RKO (cell line): ENCODE data around the gene GGTA1.
A peak's percentile ranks its signal among the peaks of the same experiment; 100 is the strongest.
"Not testable (repeated sequence)": the region's sequence is repeated elsewhere in the genome, so short reads cannot be mapped to it uniquely, and the experiment has no call there.

Source experiments
- DNase-seq: peaks from one replicate; pipeline ENCODE4 v3.0.0-alpha.2; 2016; ENCODE audit warnings: low spot score

The GGTA1 gene

GRCh38 chr9:121499427-121500164, at the start of gene GGTA1:
Gene GGTA1, minus strand, starts transcription at chr9:121499844. Its CDS starts 31,922 bp downstream, at chr9:121467922.
- DNase-seq = peak; percentile 69

GRCh38 chr9:121548666-121549065, 49.0 kb upstream of the GGTA1 start:
- no peak for DNase-seq

- peak; percentile 96 for DNase-seq
These were observed 46.3 kb upstream of the GGTA1 start for GRCh38 chr9:121545875-121546423.

- DNase-seq = no peak
These were observed 45.7 kb upstream of the GGTA1 start for GRCh38 chr9:121545150-121545874.

GRCh38 chr9:121542025-121542424, 42.4 kb upstream of the GGTA1 start:
- DNase-seq = no peak

GRCh38 chr9:121541256-121541655, 41.6 kb upstream of the GGTA1 start:
- DNase-seq = no peak

GRCh38 chr9:121538221-121538620, 38.6 kb upstream of the GGTA1 start:
- no peak for DNase-seq

GRCh38 chr9:121537283-121537682, 37.6 kb upstream of the GGTA1 start:
- DNase-seq = no peak

GRCh38 chr9:121532881-121533280, 33.2 kb upstream of the GGTA1 start:
- no peak for DNase-seq

GRCh38 chr9:121529237-121529987, 29.8 kb upstream of the GGTA1 start:
- DNase-seq = peak; percentile 61

- no peak for DNase-seq
These were observed 29.0 kb upstream of the GGTA1 start for GRCh38 chr9:121528642-121529041.

GRCh38 chr9:121527371-121527770, 27.7 kb upstream of the GGTA1 start:
- no peak for DNase-seq

GRCh38 chr9:121519688-121520087, 20.0 kb upstream of the GGTA1 start:
- not testable (repeated sequence) for DNase-seq

- no peak for DNase-seq
These were observed 19.0 kb upstream of the GGTA1 start for GRCh38 chr9:121518634-121519033.

GRCh38 chr9:121513166-121513565, 13.5 kb upstream of the GGTA1 start:
- DNase-seq = not testable (repeated sequence)

GRCh38 chr9:121510766-121511550, 11.3 kb upstream of the GGTA1 start:
- no peak for DNase-seq

GRCh38 chr9:121509180-121509579, 9.5 kb upstream of the GGTA1 start:
- DNase-seq = no peak

- no peak for DNase-seq
These were observed 8.8 kb upstream of the GGTA1 start for GRCh38 chr9:121508415-121508814.

GRCh38 chr9:121505903-121506735, 6.5 kb upstream of the GGTA1 start:
- no peak for DNase-seq

GRCh38 chr9:121503444-121503843, 3.8 kb upstream of the GGTA1 start:
- no peak for DNase-seq

- no peak for DNase-seq
These were observed 478 bp upstream of the GGTA1 start for GRCh38 chr9:121500165-121500478.
